CD4-positive, alpha-beta T cell (primary cell): ENCODE measurements around the gene PTPRD. TPM values are rescaled to one million over a fixed set of nuclear protein-coding genes. Genes with fewer than 3 reads are reported as not detected.

Experiments used
- ATAC-seq: fragments of 200-7000 bp; cut with Tn5 transposase; one replicate; pipeline ENCODE4 v1.10.0; 2022; ENCODE audit warnings: mild to moderate bottlenecking; ENCODE audit not compliant: poor library complexity
- CTCF ChIA-PET: fragments of 350-600 bp; sonication (Branson Sonifier 250); formaldehyde crosslinking; loops from one replicate; lab custom pipeline; 2021; ENCODE audit warnings: antibody characterized with exemption, inconsistent platforms; lab: Charles Lee
- POLR2A ChIA-PET: fragments of 350-600 bp; sonication (Branson Sonifier 250); formaldehyde crosslinking; loops from one replicate; lab custom pipeline; 2021; ENCODE audit warnings: antibody characterized with exemption, inconsistent platforms; lab: Charles Lee
- DNase-seq, 14 experiments: peaks; one replicate each; pipeline ENCODE4 v3.0.0-alpha.2; 2013 to 2020; ENCODE audit warnings: mixed read lengths in 2 of 14
- H3K27ac ChIP-seq, 2 donors: one replicate each; pipeline versions ENCODE4 v1.5.1 to v1.7.0; 2013; ENCODE audit warnings: low read length in 2 of 2, low read depth in 1 of 2, mild to moderate bottlenecking in 1 of 2
- H3K27me3 ChIP-seq, 2 experiments: 1 replicate in 1 of 2; 2 replicates in 1 of 2; pipeline versions ENCODE4 v1.6.1 to v1.7.0; 2013; ENCODE audit warnings: low read length in 2 of 2, control low read depth in 1 of 2, mild to moderate bottlenecking in 1 of 2, moderate library complexity in 1 of 2; ENCODE audit not compliant: insufficient read depth in 2 of 2, control insufficient read depth in 1 of 2
- H3K36me3 ChIP-seq: one replicate; pipeline ENCODE4 v1.6.1; 2013; ENCODE audit warnings: low read length, control low read depth; ENCODE audit not compliant: insufficient read depth
- H3K4me1 ChIP-seq: one replicate; pipeline ENCODE4 v1.6.1; 2013; ENCODE audit warnings: low read length, control low read depth; ENCODE audit not compliant: insufficient read depth
- H3K4me3 ChIP-seq: one replicate; pipeline ENCODE4 v1.5.1; 2013; ENCODE audit warnings: mild to moderate bottlenecking, low read length, moderate library complexity
- H3K9me3 ChIP-seq, 2 experiments: 1 replicate in 1 of 2; 2 replicates in 1 of 2; pipeline versions ENCODE4 v1.6.1 to v1.7.0; 2013; ENCODE audit warnings: low read length in 2 of 2, mild to moderate bottlenecking in 2 of 2, control low read depth in 1 of 2, moderate library complexity in 1 of 2; ENCODE audit not compliant: control insufficient read depth in 1 of 2, insufficient read depth in 1 of 2
- H3K27ac Mint-ChIP-seq: one replicate; pipeline ENCODE4 v1.8.0; 2020; ENCODE audit warnings: mixed read lengths
- H3K27me3 Mint-ChIP-seq: one replicate; pipeline ENCODE4 v1.8.0; 2021; ENCODE audit warnings: mixed read lengths
- H3K36me3 Mint-ChIP-seq: one replicate; pipeline ENCODE4 v1.8.0; 2021; ENCODE audit warnings: low read depth, mixed read lengths
- H3K4me1 Mint-ChIP-seq: one replicate; pipeline ENCODE4 v1.8.0; 2021; ENCODE audit warnings: low read depth, mixed read lengths
- H3K4me3 Mint-ChIP-seq: one replicate; pipeline ENCODE4 v1.8.0; 2020; ENCODE audit warnings: mild to moderate bottlenecking, mixed read lengths
- H3K9me3 Mint-ChIP-seq: one replicate; pipeline ENCODE4 v1.8.0; 2020; ENCODE audit warnings: mixed read lengths
- CTCF ChIP-seq: fragments of 200-600 bp; IDR thresholded peaks from one replicate; pipeline ENCODE4 v1.8.0; 2022; ENCODE audit warnings: antibody characterized with exemption, mild to moderate bottlenecking
- intact Hi-C, 2 experiments: fragments of 100-400 bp; cut with DNase I in 1 of 2; cut with micrococcal nuclease in 1 of 2; formaldehyde crosslinking; loops; one replicate each; pipeline versions ENCODE4 v1.15.1 to v1.9.0; 2023 to 2025; cut with DNase I, micrococcal nuclease
- total RNA-seq, 174 experiments: library from RNA in 2 of 174; stranded (reverse) in 2 of 174; gene quantifications; one replicate each; pipeline ENCODE4 v1.2.3 and lab custom pipeline; 2021 to 2026

Gene PTPRD
- total RNA-seq, 2 experiments from 2014 or later, result not detected

- Histone ChIP-seq H3K36me3 (no peaks in the 10 kb centered on the region), H3K27me3 (no peaks in the 10 kb centered on the region), H3K4me1 (no peaks in the 10 kb centered on the region), H3K9me3 (no peaks in the 10 kb centered on the region), H3K27ac (no peak overlapping the region), H3K4me3 (no peak overlapping the region)
- ATAC-seq (no peak), DNase-seq (no peak)
- Mint-ChIP-seq H3K36me3 (no peaks in the 10 kb centered on the region), H3K4me1 (no peaks in the 10 kb centered on the region), H3K27me3 (no peaks in the 10 kb centered on the region), H3K4me3 (no peak overlapping the region), H3K9me3 (no peaks in the 10 kb centered on the region), H3K27ac (no peak overlapping the region)
- CTCF ChIA-PET, result interaction anchor here (1.0 kb wide), 1 partner anchor 12 kb away, joined by 3 read pairs; no protein-coding TSS in a partner anchor
- intact Hi-C loops, result no loop called here
- POLR2A ChIA-PET, result no interaction called here
- no peak for TF ChIP-seq CTCF
These were observed 2241.1 kb downstream of the PTPRD start for GRCh38 chr9:8371686-8372085.

- Histone ChIP-seq H3K27ac (no peak overlapping the region), H3K9me3 (no peaks in the 10 kb centered on the region), H3K36me3 (no peaks in the 10 kb centered on the region), H3K27me3 (no peaks in the 10 kb centered on the region), H3K4me3 (no peak overlapping the region), H3K4me1 (no peaks in the 10 kb centered on the region)
- Mint-ChIP-seq H3K4me1 (no peaks in the 10 kb centered on the region), H3K27me3 (no peaks in the 10 kb centered on the region), H3K9me3 (no peaks in the 10 kb centered on the region), H3K27ac (no peak overlapping the region), H3K36me3 (no peaks in the 10 kb centered on the region), H3K4me3 (no peak overlapping the region)
- ATAC-seq (no peak), DNase-seq (no peak)
- ChIA-PET CTCF (no interaction called here), POLR2A (no interaction called here)
- no peak for TF ChIP-seq CTCF
- intact Hi-C loops, result no loop called here
These were observed 2246.5 kb downstream of the PTPRD start for GRCh38 chr9:8366161-8366926.

- H3K4me1 ChIP-seq, result no peaks in the 10 kb centered on the region
- CTCF ChIA-PET, result no interaction called here
- H3K4me1 Mint-ChIP-seq, result no peaks in the 10 kb centered on the region
These were observed 2247.2 kb downstream of the PTPRD start for GRCh38 chr9:8365466-8366160.

More at GRCh38 chr9:8365466-8366160, 2247.2 kb downstream of the PTPRD start:
- Histone ChIP-seq H3K9me3 (no peaks in the 10 kb centered on the region), H3K4me3 (no peak overlapping the region), H3K27ac (no peak overlapping the region), H3K27me3 (no peaks in the 10 kb centered on the region), H3K36me3 (no peaks in the 10 kb centered on the region)
- ATAC-seq (no peak), DNase-seq (no peak)
- Mint-ChIP-seq H3K4me3 (no peak overlapping the region), H3K9me3 (no peaks in the 10 kb centered on the region), H3K27ac (no peak overlapping the region), H3K36me3 (no peaks in the 10 kb centered on the region), H3K27me3 (no peaks in the 10 kb centered on the region)
- POLR2A ChIA-PET, result no interaction called here
- TF ChIP-seq CTCF, result no peak
- intact Hi-C loops, result no loop called here
